HepG2 (cell line): ENCODE data around the gene MVP. TPM values are rescaled to one million over a fixed set of nuclear protein-coding genes. Genes with fewer than 3 reads are reported as not detected.

Experiments used
- CBX2 ChIP-seq, 2 experiments: fragments of 200-600 bp in 1 of 2; sonication (generic); formaldehyde crosslinking in 1 of 2; IDR thresholded peaks; 2 replicates each; pipeline versions ENCODE4 v1.7.0 to v1.8.1; 2018 to 2022; ENCODE audit warnings: low read depth in 2 of 2, low read length in 1 of 2, mild to moderate bottlenecking in 1 of 2, missing genetic modification reagents in 1 of 2
- GTF3A ChIP-seq: sonication (generic); formaldehyde crosslinking; conservative IDR thresholded peaks from 2 replicates; pipeline ENCODE4 v1.4.0; 2020; ENCODE audit warnings: mild to moderate bottlenecking, missing genetic modification reagents
- IRF2 ChIP-seq: IDR thresholded peaks from 2 replicates; pipeline ENCODE4 v1.6.1; 2018; ENCODE audit warnings: missing genetic modification reagents, missing compliant biosample characterization
- KDM5B ChIP-seq: sonication (generic); formaldehyde crosslinking; IDR thresholded peaks from 2 replicates; pipeline ENCODE4 v1.4.0; 2020; ENCODE audit warnings: missing genetic modification reagents, mild to moderate bottlenecking, borderline replicate concordance
- NR2F6 ChIP-seq, 2 experiments: IDR thresholded peaks; 2 replicates each; pipeline ENCODE4 v1.6.1; 2016; ENCODE audit warnings: antibody characterized with exemption in 1 of 2, mild to moderate bottlenecking in 1 of 2
- PHF5A ChIP-seq: IDR thresholded peaks from one replicate; pipeline ENCODE4 v1.6.1; 2018; ENCODE audit warnings: low read depth, missing genetic modification reagents; ENCODE audit not compliant: unreplicated experiment
- TAF15 ChIP-seq: fragments of 200-400 bp; formaldehyde crosslinking; IDR thresholded peaks from one replicate; pipeline ENCODE4 v1.6.1; 2018; ENCODE audit warnings: mild to moderate bottlenecking, low read depth, low read length; ENCODE audit not compliant: poor library complexity, severe bottlenecking
- THAP11 ChIP-seq: IDR thresholded peaks from 2 replicates; pipeline ENCODE4 v1.6.1; 2016; ENCODE audit warnings: missing biosample characterization, missing genetic modification reagents
- XBP1 ChIP-seq: sonication (generic); formaldehyde crosslinking; IDR thresholded peaks from 2 replicates; pipeline ENCODE4 v1.5.0; 2020; ENCODE audit warnings: missing genetic modification reagents
- ZNF431 ChIP-seq: sonication (generic); formaldehyde crosslinking; IDR thresholded peaks from 2 replicates; pipeline ENCODE4 v1.9.0; 2022; ENCODE audit warnings: missing genetic modification reagents, low read depth, mild to moderate bottlenecking, borderline replicate concordance
- ZNF441 ChIP-seq: sonication (generic); formaldehyde crosslinking; IDR thresholded peaks from 2 replicates; pipeline ENCODE4 v1.7.0; 2021; ENCODE audit warnings: missing genetic modification reagents, borderline replicate concordance
- ZNF512B ChIP-seq: sonication (generic); formaldehyde crosslinking; IDR thresholded peaks from 2 replicates; pipeline ENCODE4 v1.5.1; 2020; ENCODE audit warnings: missing genetic modification reagents, mild to moderate bottlenecking, borderline replicate concordance
- ZNF569 ChIP-seq: sonication (generic); formaldehyde crosslinking; IDR thresholded peaks from 2 replicates; pipeline ENCODE4 v1.5.0; 2020; ENCODE audit warnings: mild to moderate bottlenecking, missing genetic modification reagents, moderate library complexity, borderline replicate concordance
- ZNF615 ChIP-seq: sonication (generic); formaldehyde crosslinking; IDR thresholded peaks from 2 replicates; pipeline ENCODE4 v1.5.0; 2020; ENCODE audit warnings: mild to moderate bottlenecking, missing genetic modification reagents, borderline replicate concordance
- ZSCAN22 ChIP-seq: sonication (generic); formaldehyde crosslinking; IDR thresholded peaks from 2 replicates; pipeline ENCODE4 v1.4.0; 2020; ENCODE audit warnings: mild to moderate bottlenecking, missing genetic modification reagents
- polyA plus RNA-seq, 8 experiments: library from polyadenylated mRNA; depleted of rRNA in 3 of 8; stranded (reverse) in 7 of 8; unstranded in 1 of 8; fragments of >200 nt; fragmentation: Illumina TruSeq in 4 of 8; extraction: Trizol in 4 of 8; gene quantifications; 2 replicates each; pipeline versions ENCODE4 v1.2.1 to v1.2.3, GENCODE V29; 2011 to 2016; ENCODE audit warnings: low read depth in 4 of 8, missing spikeins in 1 of 8, mixed read lengths in 1 of 8; ENCODE audit not compliant: insufficient read depth in 1 of 8
- total RNA-seq, 5 experiments: library from RNA; depleted of rRNA; stranded (reverse); fragments of >200 nt; fragmentation: Illumina TruSeq; extraction: Trizol; gene quantifications; 2 replicates each; pipeline ENCODE4 v1.2.3, GENCODE V29; 2016; ENCODE audit warnings: low read depth in 1 of 5
- TF ChIP-seq, protein P1 (sequence below): sonication (generic); formaldehyde crosslinking; IDR thresholded peaks from 2 replicates; pipeline ENCODE4 v1.5.0; 2020; ENCODE audit warnings: mild to moderate bottlenecking, missing genetic modification reagents
- TF ChIP-seq, protein P2 (sequence below): sonication (generic); formaldehyde crosslinking; IDR thresholded peaks from 2 replicates; pipeline ENCODE4 v1.5.0; 2020; ENCODE audit warnings: missing genetic modification reagents, mild to moderate bottlenecking, borderline replicate concordance
- TF ChIP-seq, protein P3 (sequence below): sonication (generic); formaldehyde crosslinking; IDR thresholded peaks from 2 replicates; pipeline ENCODE4 v1.4.0; 2020; ENCODE audit warnings: mild to moderate bottlenecking, low read depth, missing genetic modification reagents

MVP gene
- total and polyA plus RNA-seq, 2 of the 13 experiments (the other 11 are each of a cell fraction or from before 2014, with no cell fraction given): 22.9 to 43.5 TPM

DNA sequence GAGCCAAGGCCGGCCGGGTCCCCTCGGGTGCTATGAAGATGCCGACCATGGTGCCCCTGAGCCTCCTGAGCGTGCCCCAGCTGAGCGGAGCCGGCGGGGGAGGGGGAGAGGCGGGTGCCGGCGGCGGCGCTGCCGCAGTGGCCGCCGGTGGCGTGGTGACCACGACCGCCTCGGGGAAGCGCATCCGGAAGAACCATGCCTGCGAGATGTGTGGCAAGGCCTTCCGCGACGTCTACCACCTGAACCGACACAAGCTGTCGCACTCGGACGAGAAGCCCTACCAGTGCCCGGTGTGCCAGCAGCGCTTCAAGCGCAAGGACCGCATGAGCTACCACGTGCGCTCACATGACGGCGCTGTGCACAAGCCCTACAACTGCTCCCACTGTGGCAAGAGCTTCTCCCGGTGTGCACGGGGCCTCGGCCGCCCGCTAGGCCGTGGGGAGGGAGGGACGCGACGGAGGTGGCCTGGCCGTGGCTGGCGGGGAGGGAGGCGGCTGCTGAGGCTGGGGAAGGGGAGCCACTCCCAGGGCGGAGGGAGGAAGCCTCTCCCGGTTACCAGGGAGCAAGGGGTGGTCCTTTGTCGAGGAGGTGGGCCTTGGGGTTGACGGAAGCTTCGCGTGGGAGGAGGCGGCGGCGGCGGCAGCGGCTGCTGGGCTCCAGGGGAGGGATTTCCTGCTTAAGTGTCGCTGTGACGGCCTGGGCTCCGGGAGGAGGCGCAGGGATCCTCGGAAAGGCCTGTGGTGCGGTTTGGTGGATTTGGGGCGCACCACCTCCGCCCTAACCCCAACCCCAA, 12.6 kb upstream of the MVP start (continued):
- TF ChIP-seq ZNF512B (CRISPR knock-in tag) (peak; percentile 90; the same call in 1 of the 2 replicates), NR2F6 (IDR thresholded peaks at IDR 0.05) (no peak), NR2F6 (CRISPR knock-in tag; IDR thresholded peaks at IDR 0.05) (peak; percentile 53), GTF3A (CRISPR knock-in tag) (peak; percentile 84; the same call in 1 of the 2 replicates), XBP1 (peak; percentile 94; the same call in 1 of the 2 replicates), ZSCAN22 (CRISPR knock-in tag) (peak; percentile 84; the same call in 1 of the 2 replicates), ZNF615 (CRISPR knock-in tag) (no peak), THAP11 (CRISPR knock-in tag) (peak; percentile 81), TAF15 (peak; percentile 83), ZNF431 (CRISPR knock-in tag) (peak; percentile 97), PHF5A (CRISPR knock-in tag) (no peak), ZNF441 (peak; percentile 95; the same call in 1 of the 2 replicates), IRF2 (peak; percentile 81), KDM5B (CRISPR knock-in tag) (peak; percentile 100), ZNF569 (CRISPR knock-in tag) (no peak), CBX2 (IDR thresholded peaks at IDR 0.05; ENCODE audit: low read depth, low read length) (no peak), CBX2 (CRISPR knock-in tag; IDR thresholded peaks at IDR 0.05; ENCODE audit: low read depth) (no peak; the same call in 1 of the 2 replicates)
- TF ChIP-seq, protein P1, sequence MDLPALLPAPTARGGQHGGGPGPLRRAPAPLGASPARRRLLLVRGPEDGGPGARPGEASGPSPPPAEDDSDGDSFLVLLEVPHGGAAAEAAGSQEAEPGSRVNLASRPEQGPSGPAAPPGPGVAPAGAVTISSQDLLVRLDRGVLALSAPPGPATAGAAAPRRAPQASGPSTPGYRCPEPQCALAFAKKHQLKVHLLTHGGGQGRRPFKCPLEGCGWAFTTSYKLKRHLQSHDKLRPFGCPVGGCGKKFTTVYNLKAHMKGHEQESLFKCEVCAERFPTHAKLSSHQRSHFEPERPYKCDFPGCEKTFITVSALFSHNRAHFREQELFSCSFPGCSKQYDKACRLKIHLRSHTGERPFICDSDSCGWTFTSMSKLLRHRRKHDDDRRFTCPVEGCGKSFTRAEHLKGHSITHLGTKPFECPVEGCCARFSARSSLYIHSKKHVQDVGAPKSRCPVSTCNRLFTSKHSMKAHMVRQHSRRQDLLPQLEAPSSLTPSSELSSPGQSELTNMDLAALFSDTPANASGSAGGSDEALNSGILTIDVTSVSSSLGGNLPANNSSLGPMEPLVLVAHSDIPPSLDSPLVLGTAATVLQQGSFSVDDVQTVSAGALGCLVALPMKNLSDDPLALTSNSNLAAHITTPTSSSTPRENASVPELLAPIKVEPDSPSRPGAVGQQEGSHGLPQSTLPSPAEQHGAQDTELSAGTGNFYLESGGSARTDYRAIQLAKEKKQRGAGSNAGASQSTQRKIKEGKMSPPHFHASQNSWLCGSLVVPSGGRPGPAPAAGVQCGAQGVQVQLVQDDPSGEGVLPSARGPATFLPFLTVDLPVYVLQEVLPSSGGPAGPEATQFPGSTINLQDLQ (CRISPR knock-in tag): no peak; the same call in none of the 2 replicates
- TF ChIP-seq, protein P2, sequence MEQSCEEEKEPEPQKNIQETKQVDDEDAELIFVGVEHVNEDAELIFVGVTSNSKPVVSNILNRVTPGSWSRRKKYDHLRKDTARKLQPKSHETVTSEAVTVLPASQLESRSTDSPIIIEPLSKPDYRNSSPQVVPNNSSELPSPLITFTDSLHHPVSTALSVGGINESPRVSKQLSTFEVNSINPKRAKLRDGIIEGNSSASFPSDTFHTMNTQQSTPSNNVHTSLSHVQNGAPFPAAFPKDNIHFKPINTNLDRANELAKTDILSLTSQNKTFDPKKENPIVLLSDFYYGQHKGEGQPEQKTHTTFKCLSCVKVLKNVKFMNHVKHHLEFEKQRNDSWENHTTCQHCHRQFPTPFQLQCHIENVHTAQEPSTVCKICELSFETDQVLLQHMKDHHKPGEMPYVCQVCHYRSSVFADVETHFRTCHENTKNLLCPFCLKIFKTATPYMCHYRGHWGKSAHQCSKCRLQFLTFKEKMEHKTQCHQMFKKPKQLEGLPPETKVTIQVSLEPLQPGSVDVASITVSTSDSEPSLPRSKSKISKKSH (CRISPR knock-in tag): peak; percentile 100
- TF ChIP-seq, protein P3, sequence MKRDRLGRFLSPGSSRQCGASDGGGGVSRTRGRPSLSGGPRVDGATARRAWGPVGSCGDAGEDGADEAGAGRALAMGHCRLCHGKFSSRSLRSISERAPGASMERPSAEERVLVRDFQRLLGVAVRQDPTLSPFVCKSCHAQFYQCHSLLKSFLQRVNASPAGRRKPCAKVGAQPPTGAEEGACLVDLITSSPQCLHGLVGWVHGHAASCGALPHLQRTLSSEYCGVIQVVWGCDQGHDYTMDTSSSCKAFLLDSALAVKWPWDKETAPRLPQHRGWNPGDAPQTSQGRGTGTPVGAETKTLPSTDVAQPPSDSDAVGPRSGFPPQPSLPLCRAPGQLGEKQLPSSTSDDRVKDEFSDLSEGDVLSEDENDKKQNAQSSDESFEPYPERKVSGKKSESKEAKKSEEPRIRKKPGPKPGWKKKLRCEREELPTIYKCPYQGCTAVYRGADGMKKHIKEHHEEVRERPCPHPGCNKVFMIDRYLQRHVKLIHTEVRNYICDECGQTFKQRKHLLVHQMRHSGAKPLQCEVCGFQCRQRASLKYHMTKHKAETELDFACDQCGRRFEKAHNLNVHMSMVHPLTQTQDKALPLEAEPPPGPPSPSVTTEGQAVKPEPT: peak; percentile 98
